ENCODE measurements around the gene SPRR1A.

DNA sequence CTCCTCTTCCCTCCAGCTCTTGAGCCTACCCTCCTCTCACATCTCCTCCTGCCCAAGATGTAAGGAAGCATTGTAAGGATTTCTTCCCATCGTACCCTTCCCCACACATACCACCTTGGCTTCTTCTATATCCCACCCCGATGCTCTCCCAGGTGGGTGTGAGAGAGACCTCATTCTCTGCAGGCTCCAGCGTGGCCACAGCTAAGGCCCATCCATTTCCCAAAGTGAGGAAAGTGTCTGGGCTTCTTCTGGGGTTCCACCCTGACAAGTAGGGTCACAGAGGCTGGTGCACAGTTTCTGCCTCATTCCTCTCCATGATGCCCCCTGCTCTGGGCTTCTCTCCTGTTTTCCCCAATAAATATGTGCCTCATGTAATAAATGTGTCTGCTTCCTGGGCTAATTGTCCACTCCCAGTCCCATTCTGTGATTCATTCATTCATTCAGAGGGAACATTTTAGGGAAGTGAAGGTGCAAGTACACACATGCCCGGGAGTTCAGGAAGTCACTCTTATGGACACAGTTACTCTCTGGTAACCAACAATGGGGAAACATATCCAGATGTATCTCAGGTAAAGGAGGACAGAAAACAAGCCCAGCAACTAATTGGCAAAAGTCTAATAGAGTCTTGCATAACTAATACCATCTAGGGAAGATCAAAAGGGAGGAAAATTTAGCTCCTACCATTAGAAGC is 11.5 kb upstream of the SPRR1A start:
- TF ChIP-seq TBX3 (IDR thresholded peaks at IDR 0.05; ENCODE audit: borderline replicate concordance) (no peak), ZC3H4 (CRISPR knock-in tag; IDR thresholded peaks at IDR 0.05; ENCODE audit: borderline replicate concordance) (no peak), ELF1 (CRISPR knock-in tag; IDR thresholded peaks at IDR 0.05) (no peak)
- TF ChIP-seq, protein P1, sequence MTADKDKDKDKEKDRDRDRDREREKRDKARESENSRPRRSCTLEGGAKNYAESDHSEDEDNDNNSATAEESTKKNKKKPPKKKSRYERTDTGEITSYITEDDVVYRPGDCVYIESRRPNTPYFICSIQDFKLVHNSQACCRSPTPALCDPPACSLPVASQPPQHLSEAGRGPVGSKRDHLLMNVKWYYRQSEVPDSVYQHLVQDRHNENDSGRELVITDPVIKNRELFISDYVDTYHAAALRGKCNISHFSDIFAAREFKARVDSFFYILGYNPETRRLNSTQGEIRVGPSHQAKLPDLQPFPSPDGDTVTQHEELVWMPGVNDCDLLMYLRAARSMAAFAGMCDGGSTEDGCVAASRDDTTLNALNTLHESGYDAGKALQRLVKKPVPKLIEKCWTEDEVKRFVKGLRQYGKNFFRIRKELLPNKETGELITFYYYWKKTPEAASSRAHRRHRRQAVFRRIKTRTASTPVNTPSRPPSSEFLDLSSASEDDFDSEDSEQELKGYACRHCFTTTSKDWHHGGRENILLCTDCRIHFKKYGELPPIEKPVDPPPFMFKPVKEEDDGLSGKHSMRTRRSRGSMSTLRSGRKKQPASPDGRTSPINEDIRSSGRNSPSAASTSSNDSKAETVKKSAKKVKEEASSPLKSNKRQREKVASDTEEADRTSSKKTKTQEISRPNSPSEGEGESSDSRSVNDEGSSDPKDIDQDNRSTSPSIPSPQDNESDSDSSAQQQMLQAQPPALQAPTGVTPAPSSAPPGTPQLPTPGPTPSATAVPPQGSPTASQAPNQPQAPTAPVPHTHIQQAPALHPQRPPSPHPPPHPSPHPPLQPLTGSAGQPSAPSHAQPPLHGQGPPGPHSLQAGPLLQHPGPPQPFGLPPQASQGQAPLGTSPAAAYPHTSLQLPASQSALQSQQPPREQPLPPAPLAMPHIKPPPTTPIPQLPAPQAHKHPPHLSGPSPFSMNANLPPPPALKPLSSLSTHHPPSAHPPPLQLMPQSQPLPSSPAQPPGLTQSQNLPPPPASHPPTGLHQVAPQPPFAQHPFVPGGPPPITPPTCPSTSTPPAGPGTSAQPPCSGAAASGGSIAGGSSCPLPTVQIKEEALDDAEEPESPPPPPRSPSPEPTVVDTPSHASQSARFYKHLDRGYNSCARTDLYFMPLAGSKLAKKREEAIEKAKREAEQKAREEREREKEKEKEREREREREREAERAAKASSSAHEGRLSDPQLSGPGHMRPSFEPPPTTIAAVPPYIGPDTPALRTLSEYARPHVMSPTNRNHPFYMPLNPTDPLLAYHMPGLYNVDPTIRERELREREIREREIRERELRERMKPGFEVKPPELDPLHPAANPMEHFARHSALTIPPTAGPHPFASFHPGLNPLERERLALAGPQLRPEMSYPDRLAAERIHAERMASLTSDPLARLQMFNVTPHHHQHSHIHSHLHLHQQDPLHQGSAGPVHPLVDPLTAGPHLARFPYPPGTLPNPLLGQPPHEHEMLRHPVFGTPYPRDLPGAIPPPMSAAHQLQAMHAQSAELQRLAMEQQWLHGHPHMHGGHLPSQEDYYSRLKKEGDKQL (CRISPR knock-in tag; IDR thresholded peaks at IDR 0.05; ENCODE audit: low read depth) = no peak
- TF ChIP-seq, protein P2, sequence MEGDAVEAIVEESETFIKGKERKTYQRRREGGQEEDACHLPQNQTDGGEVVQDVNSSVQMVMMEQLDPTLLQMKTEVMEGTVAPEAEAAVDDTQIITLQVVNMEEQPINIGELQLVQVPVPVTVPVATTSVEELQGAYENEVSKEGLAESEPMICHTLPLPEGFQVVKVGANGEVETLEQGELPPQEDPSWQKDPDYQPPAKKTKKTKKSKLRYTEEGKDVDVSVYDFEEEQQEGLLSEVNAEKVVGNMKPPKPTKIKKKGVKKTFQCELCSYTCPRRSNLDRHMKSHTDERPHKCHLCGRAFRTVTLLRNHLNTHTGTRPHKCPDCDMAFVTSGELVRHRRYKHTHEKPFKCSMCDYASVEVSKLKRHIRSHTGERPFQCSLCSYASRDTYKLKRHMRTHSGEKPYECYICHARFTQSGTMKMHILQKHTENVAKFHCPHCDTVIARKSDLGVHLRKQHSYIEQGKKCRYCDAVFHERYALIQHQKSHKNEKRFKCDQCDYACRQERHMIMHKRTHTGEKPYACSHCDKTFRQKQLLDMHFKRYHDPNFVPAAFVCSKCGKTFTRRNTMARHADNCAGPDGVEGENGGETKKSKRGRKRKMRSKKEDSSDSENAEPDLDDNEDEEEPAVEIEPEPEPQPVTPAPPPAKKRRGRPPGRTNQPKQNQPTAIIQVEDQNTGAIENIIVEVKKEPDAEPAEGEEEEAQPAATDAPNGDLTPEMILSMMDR (CRISPR knock-in tag; IDR thresholded peaks at IDR 0.05) = no peak

Measured in HepG2 (cell line).